ENCODE data around the gene THTPA.
A peak's percentile ranks its signal among the peaks of the same experiment; 100 is the strongest.

The THTPA gene

DNA sequence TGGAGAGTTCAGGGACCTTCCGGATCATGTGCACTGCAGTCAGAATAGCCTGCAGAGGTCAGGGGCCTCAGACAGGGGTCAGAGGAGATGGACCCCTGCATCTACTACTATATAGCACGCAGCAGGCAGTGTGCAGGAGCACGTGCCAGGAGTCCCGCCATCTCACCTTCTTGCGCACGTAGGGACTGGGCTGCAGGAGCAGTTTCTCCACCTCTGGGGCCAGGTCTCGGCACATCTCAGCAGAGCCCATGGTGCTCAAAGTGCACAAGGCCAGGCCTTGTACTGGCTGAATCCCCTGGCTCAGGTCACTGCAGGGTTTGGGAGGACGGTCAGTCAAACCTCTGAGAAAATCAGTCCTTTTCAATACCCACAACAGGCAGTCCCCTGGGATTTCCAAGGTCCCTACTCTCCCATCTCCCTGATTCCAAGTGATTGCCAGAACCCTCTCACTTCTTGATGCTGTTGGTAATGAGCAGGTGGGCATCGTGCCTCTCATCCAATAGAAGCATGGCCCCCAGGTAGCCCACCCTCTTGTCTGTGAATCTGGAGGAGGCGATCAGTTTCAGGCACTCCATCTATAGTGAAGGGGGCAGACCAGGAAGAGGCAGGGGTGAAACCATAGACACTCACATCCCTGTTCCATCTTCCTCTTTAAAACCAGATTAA is 10.2 kb downstream of the THTPA start:
- Histone ChIP-seq H3K27me3 (ENCODE audit: insufficient read depth, poor library complexity, severe bottlenecking) (no peaks in the 10 kb centered on the region), H3K4me3 (replicated peaks; ENCODE audit: insufficient read depth, low read length) (no peak overlapping the region), H3K27ac (replicated peaks) (no peak overlapping the region)
- no peak for DNase-seq (ENCODE audit: low read depth in 1 of 2, low spot score in 1 of 2)
- TF ChIP-seq POLR2AphosphoS5 (IDR thresholded peaks at IDR 0.05; ENCODE audit: low read depth) = no peak

DNA sequence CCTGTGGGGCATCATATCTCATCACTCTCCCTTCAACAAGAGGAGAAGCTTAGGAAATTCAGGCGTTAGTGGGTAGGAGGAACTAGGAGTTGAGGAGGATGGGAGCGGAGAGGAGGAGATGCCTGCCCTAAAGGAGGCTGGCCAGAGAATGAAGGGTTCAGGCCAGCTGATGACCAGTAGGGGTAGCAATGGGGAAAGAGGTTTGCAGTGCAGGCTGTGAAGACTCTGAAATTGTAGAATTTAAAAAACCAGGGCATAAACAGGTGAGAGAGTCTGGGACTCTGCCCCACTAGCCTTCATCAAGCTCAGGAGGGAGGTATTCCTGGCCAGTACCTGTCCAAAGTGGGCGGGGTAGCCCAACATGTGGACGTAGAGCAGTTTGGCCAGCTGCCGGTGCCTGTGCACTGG is 10.7 kb downstream of the THTPA start:
- Histone ChIP-seq H3K27me3 (ENCODE audit: insufficient read depth, poor library complexity, severe bottlenecking) (no peaks in the 10 kb centered on the region), H3K27ac (replicated peaks) (peak overlapping the region; percentile 63; the same call in 1 of the 2 replicates), H3K4me3 (replicated peaks; ENCODE audit: insufficient read depth, low read length) (peak overlapping the region; percentile 53)
- TF ChIP-seq, protein P1, sequence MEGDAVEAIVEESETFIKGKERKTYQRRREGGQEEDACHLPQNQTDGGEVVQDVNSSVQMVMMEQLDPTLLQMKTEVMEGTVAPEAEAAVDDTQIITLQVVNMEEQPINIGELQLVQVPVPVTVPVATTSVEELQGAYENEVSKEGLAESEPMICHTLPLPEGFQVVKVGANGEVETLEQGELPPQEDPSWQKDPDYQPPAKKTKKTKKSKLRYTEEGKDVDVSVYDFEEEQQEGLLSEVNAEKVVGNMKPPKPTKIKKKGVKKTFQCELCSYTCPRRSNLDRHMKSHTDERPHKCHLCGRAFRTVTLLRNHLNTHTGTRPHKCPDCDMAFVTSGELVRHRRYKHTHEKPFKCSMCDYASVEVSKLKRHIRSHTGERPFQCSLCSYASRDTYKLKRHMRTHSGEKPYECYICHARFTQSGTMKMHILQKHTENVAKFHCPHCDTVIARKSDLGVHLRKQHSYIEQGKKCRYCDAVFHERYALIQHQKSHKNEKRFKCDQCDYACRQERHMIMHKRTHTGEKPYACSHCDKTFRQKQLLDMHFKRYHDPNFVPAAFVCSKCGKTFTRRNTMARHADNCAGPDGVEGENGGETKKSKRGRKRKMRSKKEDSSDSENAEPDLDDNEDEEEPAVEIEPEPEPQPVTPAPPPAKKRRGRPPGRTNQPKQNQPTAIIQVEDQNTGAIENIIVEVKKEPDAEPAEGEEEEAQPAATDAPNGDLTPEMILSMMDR (IDR thresholded peaks at IDR 0.05; ENCODE audit: insufficient read depth, low read length) = no peak
- TF ChIP-seq POLR2AphosphoS5 (IDR thresholded peaks at IDR 0.05; ENCODE audit: low read depth) = no peak
- no peak for DNase-seq (ENCODE audit: low read depth in 1 of 2, low spot score in 1 of 2)

GRCh38 chr14:23567186-23568020 is 11.3 kb downstream of the THTPA start, which contains the start of gene AP1G2:
TSS of gene AP1G2 (minus strand) at chr14:23567791. CDS start at chr14:23567314, 477 bp downstream.
- Histone ChIP-seq H3K27me3 (ENCODE audit: insufficient read depth, poor library complexity, severe bottlenecking) (no peaks in the 10 kb centered on the region), H3K4me3 (replicated peaks; ENCODE audit: insufficient read depth, low read length) (peak within 1 kb of the TSS; percentile 53), H3K27ac (replicated peaks) (peak within 1 kb of the TSS; percentile 63)
- no peak for TF ChIP-seq REST (IDR thresholded peaks at IDR 0.05; ENCODE audit: insufficient replicate concordance, low read depth)
- TF ChIP-seq, protein P1 (IDR thresholded peaks at IDR 0.05; ENCODE audit: insufficient read depth, low read length) = no peak
- TF ChIP-seq SPI1 (IDR thresholded peaks at IDR 0.05; ENCODE audit: borderline replicate concordance, low read depth) = peak; percentile 2; the same call in 1 of the 2 replicates
- peak; percentile 84 for TF ChIP-seq POLR2AphosphoS5 (IDR thresholded peaks at IDR 0.05; ENCODE audit: low read depth)
- no peak for TF ChIP-seq GABPA (IDR thresholded peaks at IDR 0.05; ENCODE audit: low read depth)
- peak; percentile 75 to 94 for DNase-seq (ENCODE audit: low read depth in 1 of 2, low spot score in 1 of 2)

DNA sequence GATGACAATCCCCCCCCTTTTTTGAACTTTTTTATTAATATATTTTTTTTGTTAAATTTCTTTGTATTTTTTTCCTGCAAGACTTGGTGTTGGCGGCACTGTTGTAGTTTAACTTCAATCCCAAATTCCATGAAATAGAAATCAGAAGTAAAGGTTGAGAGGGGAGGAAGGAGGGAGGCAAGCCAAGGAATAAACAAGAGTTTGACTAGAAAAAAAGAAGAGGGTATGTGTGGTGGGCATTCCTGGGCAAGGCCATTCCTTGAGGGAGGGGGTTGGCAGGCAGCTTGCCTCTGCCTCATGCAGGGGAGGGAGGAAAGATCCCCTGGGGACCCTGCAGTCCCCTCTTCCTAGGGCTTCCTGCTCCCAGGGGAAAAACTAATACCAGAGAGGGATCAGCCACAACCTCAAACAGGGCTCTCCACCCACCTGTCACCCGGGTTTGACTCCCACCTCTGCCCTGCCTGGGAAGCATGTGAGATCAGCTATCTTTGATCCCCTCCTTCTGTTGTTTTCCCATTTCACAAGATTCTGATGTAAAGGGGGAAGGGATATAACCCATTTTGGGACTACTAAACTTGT is 12.0 kb downstream of the THTPA start:
- H3K27ac ChIP-seq (replicated peaks) = peak overlapping the region; percentile 63
- no peaks in the 10 kb centered on the region for H3K27me3 ChIP-seq (ENCODE audit: insufficient read depth, poor library complexity, severe bottlenecking)
- H3K4me3 ChIP-seq (replicated peaks; ENCODE audit: insufficient read depth, low read length) = peak overlapping the region; percentile 53
- no peak for TF ChIP-seq POLR2AphosphoS5 (IDR thresholded peaks at IDR 0.05; ENCODE audit: low read depth)
- TF ChIP-seq, protein P1 (IDR thresholded peaks at IDR 0.05; ENCODE audit: insufficient read depth, low read length) = no peak
- no peak for TF ChIP-seq SPI1 (IDR thresholded peaks at IDR 0.05; ENCODE audit: borderline replicate concordance, low read depth)
- no peak for TF ChIP-seq GABPA (IDR thresholded peaks at IDR 0.05; ENCODE audit: low read depth)
- TF ChIP-seq REST (IDR thresholded peaks at IDR 0.05; ENCODE audit: insufficient replicate concordance, low read depth) = no peak
- DNase-seq (ENCODE audit: low read depth in 1 of 2, low spot score in 1 of 2) = no peak
